HepG2 (cell line): ENCODE measurements around the gene NOL4L. TPM values are rescaled to one million over a fixed set of nuclear protein-coding genes. Genes with fewer than 3 reads are reported as not detected.
A peak's percentile ranks its signal among the peaks of the same experiment; 100 is the strongest.

ENCODE experiments used
- MEIS1 ChIP-seq: sonication (generic); formaldehyde crosslinking; IDR thresholded peaks from 2 replicates; pipeline ENCODE4 v1.9.0; 2021; ENCODE audit warnings: mild to moderate bottlenecking, missing genetic modification reagents, moderate library complexity, borderline replicate concordance
- MTERF4 ChIP-seq: sonication (generic); formaldehyde crosslinking; IDR thresholded peaks from 2 replicates; pipeline ENCODE4 v1.8.0; 2023; ENCODE audit warnings: mild to moderate bottlenecking, missing genetic modification reagents
- PRPF4 ChIP-seq: fragments of 200-400 bp; formaldehyde crosslinking; IDR thresholded peaks from 2 replicates; pipeline ENCODE4 v1.6.1; 2016; ENCODE audit warnings: low read length, low read depth; ENCODE audit not compliant: poor library complexity, severe bottlenecking
- SIN3A ChIP-seq: IDR thresholded peaks from 2 replicates; pipeline ENCODE4 v1.6.1; 2011; ENCODE audit warnings: low read depth, mild to moderate bottlenecking, control low read depth, low read length, borderline replicate concordance
- SNAPC4 ChIP-seq: sonication (generic); formaldehyde crosslinking; IDR thresholded peaks from 2 replicates; pipeline ENCODE4 v1.4.0; 2020; ENCODE audit warnings: mild to moderate bottlenecking, missing genetic modification reagents
- TEAD3 ChIP-seq: optimal IDR thresholded peaks from 2 replicates; pipeline ENCODE3; 2016; ENCODE audit warnings: borderline replicate concordance
- TEF ChIP-seq: sonication (generic); formaldehyde crosslinking; IDR thresholded peaks from 2 replicates; pipeline ENCODE4 v1.5.0; 2020; ENCODE audit warnings: missing genetic modification reagents
- ZBTB2 ChIP-seq: sonication (generic); formaldehyde crosslinking; IDR thresholded peaks from 2 replicates; pipeline ENCODE4 v1.8.0; 2022; ENCODE audit warnings: low read depth, missing genetic modification reagents
- ZBTB20 ChIP-seq: sonication (generic); formaldehyde crosslinking; IDR thresholded peaks from 2 replicates; pipeline ENCODE4 v1.8.1; 2023; ENCODE audit warnings: missing genetic modification reagents, low read depth, mild to moderate bottlenecking, borderline replicate concordance
- ZIK1 ChIP-seq: sonication (generic); formaldehyde crosslinking; IDR thresholded peaks from 2 replicates; pipeline ENCODE4 v1.5.0; 2020; ENCODE audit warnings: mild to moderate bottlenecking, low read depth, missing genetic modification reagents, borderline replicate concordance
- ZMAT3 ChIP-seq: sonication (generic); formaldehyde crosslinking; conservative IDR thresholded peaks from 2 replicates; pipeline ENCODE4 v1.7.0; 2021; ENCODE audit warnings: missing genetic modification reagents
- ZNF549 ChIP-seq: sonication (generic); formaldehyde crosslinking; IDR thresholded peaks from 2 replicates; pipeline ENCODE4 v1.5.0; 2020; ENCODE audit warnings: missing genetic modification reagents
- polyA plus RNA-seq, 8 experiments: library from polyadenylated mRNA; depleted of rRNA in 3 of 8; stranded (reverse) in 7 of 8; unstranded in 1 of 8; fragments of >200 nt; fragmentation: Illumina TruSeq in 4 of 8; extraction: Trizol in 4 of 8; gene quantifications; 2 replicates each; pipeline versions ENCODE4 v1.2.1 to v1.2.3, GENCODE V29; 2011 to 2016; ENCODE audit warnings: low read depth in 4 of 8, missing spikeins in 1 of 8, mixed read lengths in 1 of 8; ENCODE audit not compliant: insufficient read depth in 1 of 8
- total RNA-seq, 5 experiments: library from RNA; depleted of rRNA; stranded (reverse); fragments of >200 nt; fragmentation: Illumina TruSeq; extraction: Trizol; gene quantifications; 2 replicates each; pipeline ENCODE4 v1.2.3, GENCODE V29; 2016; ENCODE audit warnings: low read depth in 1 of 5
- TF ChIP-seq, protein P1 (sequence below): sonication (generic); formaldehyde crosslinking; IDR thresholded peaks from 2 replicates; pipeline ENCODE4 v1.4.0; 2020; ENCODE audit warnings: mild to moderate bottlenecking, missing genetic modification reagents
- TF ChIP-seq, protein P2 (sequence below): sonication (generic); formaldehyde crosslinking; IDR thresholded peaks from 2 replicates; pipeline ENCODE4 v1.8.0; 2022; ENCODE audit warnings: mild to moderate bottlenecking, missing genetic modification reagents, borderline replicate concordance

Gene NOL4L
- total and polyA plus RNA-seq, 2 of the 13 experiments (the other 11 are each of a cell fraction or from before 2014, with no cell fraction given): 16.6 to 35.4 TPM

- TF ChIP-seq MEIS1 (CRISPR knock-in tag) (peak; percentile 95; the same call in 1 of the 2 replicates), PRPF4 (peak; percentile 61), ZNF549 (CRISPR knock-in tag) (no peak), TEAD3 (CRISPR knock-in tag) (peak; percentile 94), ZBTB2 (CRISPR knock-in tag) (peak; percentile 59; the same call in 1 of the 2 replicates), SNAPC4 (CRISPR knock-in tag) (0 out of 2 replicates have a peak, but pooled peaks have one; percentile 55), ZIK1 (CRISPR knock-in tag) (peak; percentile 72), TEF (CRISPR knock-in tag) (no peak), SIN3A (peak; percentile 83; the same call in 1 of the 2 replicates), ZMAT3 (peak; percentile 34; the same call in 1 of the 2 replicates), ZBTB20 (CRISPR knock-in tag) (peak; percentile 47; the same call in 1 of the 2 replicates), MTERF4 (CRISPR knock-in tag) (peak; percentile 94)
- TF ChIP-seq, protein P1, sequence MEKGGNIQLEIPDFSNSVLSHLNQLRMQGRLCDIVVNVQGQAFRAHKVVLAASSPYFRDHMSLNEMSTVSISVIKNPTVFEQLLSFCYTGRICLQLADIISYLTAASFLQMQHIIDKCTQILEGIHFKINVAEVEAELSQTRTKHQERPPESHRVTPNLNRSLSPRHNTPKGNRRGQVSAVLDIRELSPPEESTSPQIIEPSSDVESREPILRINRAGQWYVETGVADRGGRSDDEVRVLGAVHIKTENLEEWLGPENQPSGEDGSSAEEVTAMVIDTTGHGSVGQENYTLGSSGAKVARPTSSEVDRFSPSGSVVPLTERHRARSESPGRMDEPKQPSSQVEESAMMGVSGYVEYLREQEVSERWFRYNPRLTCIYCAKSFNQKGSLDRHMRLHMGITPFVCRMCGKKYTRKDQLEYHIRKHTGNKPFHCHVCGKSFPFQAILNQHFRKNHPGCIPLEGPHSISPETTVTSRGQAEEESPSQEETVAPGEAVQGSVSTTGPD: 0 out of 2 replicates have a peak, but pooled peaks have one; percentile 77
- TF ChIP-seq, protein P2, sequence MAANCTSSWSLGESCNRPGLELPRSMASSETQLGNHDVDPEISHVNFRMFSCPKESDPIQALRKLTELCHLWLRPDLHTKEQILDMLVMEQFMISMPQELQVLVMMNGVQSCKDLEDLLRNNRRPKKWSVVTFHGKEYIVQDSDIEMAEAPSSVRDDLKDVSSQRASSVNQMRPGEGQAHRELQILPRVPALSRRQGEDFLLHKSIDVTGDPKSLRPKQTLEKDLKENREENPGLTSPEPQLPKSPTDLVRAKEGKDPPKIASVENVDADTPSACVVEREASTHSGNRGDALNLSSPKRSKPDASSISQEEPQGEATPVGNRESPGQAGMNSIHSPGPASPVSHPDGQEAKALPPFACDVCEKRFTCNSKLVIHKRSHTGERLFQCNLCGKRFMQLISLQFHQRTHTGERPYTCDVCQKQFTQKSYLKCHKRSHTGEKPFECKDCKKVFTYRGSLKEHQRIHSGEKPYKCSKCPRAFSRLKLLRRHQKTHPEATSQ: 0 out of 2 replicates have a peak, but pooled peaks have one; percentile 58
Observed at GRCh38 chr20:32474967-32475811, 109.9 kb downstream of the NOL4L start (continued).
